ENCODE results near the gene RIC8A.

RIC8A gene

GRCh38 chr11:250274-250673 lies 42.8 kb downstream of the RIC8A start:
- DNase-seq (ENCODE audit: low spot score): no peak

GRCh38 chr11:250740-251299 lies 43.3 kb downstream of the RIC8A start:
- DNase-seq (ENCODE audit: low spot score): peak; percentile 50

DNA sequence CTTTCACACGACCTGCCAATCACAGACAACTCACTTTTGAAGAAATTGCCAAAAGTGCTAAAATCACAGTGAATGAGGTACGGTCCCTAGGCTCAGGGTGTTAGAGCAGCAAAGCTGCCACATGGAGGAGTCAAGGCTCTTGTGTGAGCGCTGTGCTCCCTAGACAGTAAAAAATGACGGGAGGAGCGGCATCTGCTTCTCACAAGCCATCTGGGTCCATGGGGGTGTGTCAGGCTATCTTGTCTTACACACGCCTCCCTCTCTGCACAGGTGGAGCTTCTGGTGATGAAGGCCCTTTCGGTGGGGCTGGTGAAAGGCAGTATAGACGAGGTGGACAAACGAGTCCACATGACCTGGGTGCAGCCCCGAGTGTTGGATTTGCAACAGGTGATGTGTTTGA lies 44.0 kb downstream of the RIC8A start:
- no peak for DNase-seq (ENCODE audit: low spot score)

DNA sequence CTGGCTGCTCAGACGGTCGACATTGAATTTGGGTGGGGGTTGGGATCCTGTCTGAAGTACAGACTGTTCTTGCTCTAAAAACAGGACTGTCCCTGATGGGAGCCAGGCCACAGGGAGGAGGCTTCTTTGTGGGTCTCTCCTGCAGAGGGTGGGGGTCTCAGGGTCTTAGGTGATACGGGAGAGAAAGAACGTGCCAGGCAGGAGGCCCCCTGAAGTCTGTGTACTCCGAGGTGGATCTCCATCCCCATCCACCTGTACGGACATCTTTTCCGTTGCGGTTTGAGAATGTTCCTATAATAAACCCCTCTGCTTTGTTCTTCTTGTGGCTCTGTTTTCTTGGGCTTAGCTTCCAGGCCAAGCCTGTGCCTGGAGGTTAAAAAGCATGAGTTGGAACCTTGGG lies 45.2 kb downstream of the RIC8A start:
- DNase-seq (ENCODE audit: low spot score): no peak

GRCh38 chr11:253160-253885 lies 45.8 kb downstream of the RIC8A start:
- no peak for DNase-seq (ENCODE audit: low spot score)

DNA sequence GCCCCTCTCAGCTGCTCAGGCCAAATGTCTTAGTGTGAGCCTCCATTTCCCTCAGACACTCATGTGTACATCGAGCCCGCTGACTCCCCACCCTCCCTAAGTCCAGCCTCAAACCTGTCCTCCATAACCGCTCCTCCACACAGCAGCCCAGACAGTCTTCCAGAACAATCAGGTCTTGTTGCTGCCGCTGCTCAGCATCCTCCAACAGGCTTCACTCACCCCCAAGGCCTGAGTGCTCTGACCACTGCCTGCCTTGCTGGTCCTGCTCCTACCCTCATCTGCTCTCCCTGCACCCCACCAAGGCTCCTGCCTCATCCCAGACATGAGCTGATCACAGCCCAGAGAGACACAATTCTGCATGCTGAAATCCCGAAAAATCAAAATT lies 46.4 kb downstream of the RIC8A start:
- no peak for DNase-seq (ENCODE audit: low spot score)

GRCh38 chr11:255176-255575 lies 47.7 kb downstream of the RIC8A start:
- DNase-seq (ENCODE audit: low spot score): no peak

DNA sequence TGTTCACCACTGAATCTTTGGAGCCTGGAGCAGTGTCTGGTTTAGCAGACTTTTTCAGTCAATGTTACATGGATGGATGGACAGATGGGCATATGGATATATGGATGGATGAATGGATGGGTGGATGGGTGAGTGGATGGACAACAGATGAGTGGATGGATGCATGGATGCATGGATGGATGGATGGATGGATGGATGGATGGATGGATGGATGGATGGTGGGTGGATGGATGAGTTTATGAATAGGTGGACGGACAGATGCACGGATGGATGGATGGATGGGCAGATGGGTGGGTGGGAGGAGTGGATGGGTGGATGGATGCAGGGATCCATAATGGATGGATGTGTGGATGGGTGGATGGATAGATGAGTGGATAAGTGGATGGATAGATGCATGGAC lies 48.3 kb downstream of the RIC8A start:
- DNase-seq (ENCODE audit: low spot score): no peak

- DNase-seq (ENCODE audit: low spot score): no peak
Measured at GRCh38 chr11:256952-257737, 49.6 kb downstream of the RIC8A start.

DNA sequence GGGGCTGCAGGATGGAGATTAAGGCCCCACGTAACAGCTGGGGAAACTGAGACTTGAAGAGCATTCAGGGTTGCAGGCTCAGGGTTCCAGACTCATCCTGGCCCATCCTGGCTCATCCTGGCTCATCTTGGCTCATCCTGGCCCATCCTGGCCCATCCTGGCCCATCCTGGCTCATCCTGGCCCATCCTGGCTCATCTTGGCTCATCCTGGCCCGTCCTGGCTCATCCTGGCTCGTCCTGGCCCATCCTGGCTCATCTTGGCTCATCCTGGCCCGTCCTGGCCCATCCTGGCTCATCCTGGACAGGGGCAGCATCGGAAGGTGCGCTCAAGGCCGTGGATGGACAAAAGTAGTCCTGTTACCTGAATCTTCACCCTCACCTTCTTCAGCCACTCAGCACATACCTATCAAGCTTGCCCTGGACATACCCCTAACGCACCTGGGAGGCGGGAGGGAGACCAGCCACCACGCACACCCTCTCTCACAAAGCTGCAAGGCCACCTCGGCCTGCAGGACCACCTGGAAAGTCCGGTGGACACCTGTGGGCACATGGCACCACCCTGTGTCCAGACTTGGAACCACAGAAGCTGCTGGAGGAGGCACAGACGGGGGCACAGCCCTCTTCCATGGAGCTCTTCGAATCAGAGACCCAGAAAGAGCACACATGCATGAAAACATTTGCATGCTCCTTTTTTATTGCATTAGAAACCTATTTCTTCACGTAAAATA lies 50.4 kb downstream of the RIC8A start:
- DNase-seq (ENCODE audit: low spot score): no peak

DNA sequence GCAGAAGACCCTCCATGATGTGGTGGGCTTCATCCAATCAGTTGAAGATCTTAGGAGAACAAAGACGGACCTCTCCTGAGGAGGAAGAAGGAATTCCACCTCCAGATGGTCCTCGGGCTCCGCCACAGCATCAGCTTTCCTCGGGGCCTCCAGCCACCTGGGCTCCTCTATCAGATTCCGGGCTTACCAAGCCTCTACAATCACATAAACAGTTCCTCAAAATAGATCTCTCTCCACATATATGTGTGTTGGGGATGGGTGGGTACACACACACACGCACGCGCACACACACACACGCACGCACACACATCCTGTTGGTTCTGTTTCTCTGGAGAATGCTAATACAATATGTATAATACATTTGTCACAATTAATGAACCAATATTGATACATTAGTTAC lies 51.9 kb downstream of the RIC8A start:
- DNase-seq (ENCODE audit: low spot score): no peak

DNA sequence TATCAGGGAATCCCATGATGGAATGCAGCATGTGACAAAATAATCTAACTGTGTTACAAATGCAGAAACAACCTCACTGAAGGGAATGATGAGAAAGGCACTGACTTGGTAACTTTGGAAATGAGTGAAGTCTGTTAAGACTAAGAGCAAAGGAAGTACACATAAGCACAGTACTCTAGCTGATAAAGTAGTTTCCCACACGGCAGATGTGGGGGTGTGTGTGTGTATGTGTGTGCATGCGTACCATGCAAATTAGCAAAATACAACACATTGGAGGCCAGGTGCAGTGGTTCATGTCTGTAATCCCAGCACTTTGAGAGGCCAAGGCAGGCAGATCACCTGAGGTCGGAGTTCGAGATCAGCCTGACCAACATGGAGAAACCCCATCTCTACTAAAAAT lies 54.1 kb downstream of the RIC8A start:
- DNase-seq (ENCODE audit: low spot score): no peak
